GM18867 (cell line): ENCODE measurements around the gene CCBE1.
"Not testable (repeated sequence)": the region's sequence is repeated elsewhere in the genome, so short reads cannot be mapped to it uniquely, and the experiment has no call there.

Experiments
- ATAC-seq: cut with Tn5 transposase; IDR thresholded peaks from one replicate; pipeline ENCODE4 v1.9.1; 2021; ENCODE audit warnings: mild to moderate bottlenecking, moderate library complexity; ENCODE audit not compliant: unreplicated experiment

CCBE1 gene

GRCh38 chr18:59658941-59659340 lies 38.3 kb downstream of the CCBE1 start:
- ATAC-seq, result no peak

- peak; percentile 70 for ATAC-seq
These were observed 40.2 kb downstream of the CCBE1 start for GRCh38 chr18:59657012-59657411.

GRCh38 chr18:59656373-59656887 lies 40.8 kb downstream of the CCBE1 start:
- no peak for ATAC-seq

GRCh38 chr18:59655676-59656075 lies 41.5 kb downstream of the CCBE1 start:
- no peak for ATAC-seq

GRCh38 chr18:59651071-59651470 lies 46.2 kb downstream of the CCBE1 start:
- no peak for ATAC-seq

GRCh38 chr18:59650266-59650820 lies 46.9 kb downstream of the CCBE1 start:
- no peak for ATAC-seq

GRCh38 chr18:59649591-59649990 lies 47.6 kb downstream of the CCBE1 start:
- no peak for ATAC-seq

GRCh38 chr18:59648469-59648868 lies 48.8 kb downstream of the CCBE1 start:
- ATAC-seq, result not testable (repeated sequence)

- no peak for ATAC-seq
These were observed 50.3 kb downstream of the CCBE1 start for GRCh38 chr18:59646963-59647307.

GRCh38 chr18:59646228-59646962 lies 50.8 kb downstream of the CCBE1 start:
- no peak for ATAC-seq

GRCh38 chr18:59643740-59644139 lies 53.5 kb downstream of the CCBE1 start:
- no peak for ATAC-seq

- no peak for ATAC-seq
These were observed 56.5 kb downstream of the CCBE1 start for GRCh38 chr18:59640721-59641120.

GRCh38 chr18:59639821-59640220 lies 57.4 kb downstream of the CCBE1 start:
- no peak for ATAC-seq

GRCh38 chr18:59639136-59639535 lies 58.1 kb downstream of the CCBE1 start:
- ATAC-seq, result no peak

- ATAC-seq, result no peak
These were observed 63.2 kb downstream of the CCBE1 start for GRCh38 chr18:59633961-59634485.

- no peak for ATAC-seq
These were observed 63.9 kb downstream of the CCBE1 start for GRCh38 chr18:59633317-59633716.

- ATAC-seq, result no peak
These were observed 65.5 kb downstream of the CCBE1 start for GRCh38 chr18:59631583-59632181.

- no peak for ATAC-seq
These were observed 67.3 kb downstream of the CCBE1 start for GRCh38 chr18:59629894-59630293.

- no peak for ATAC-seq
These were observed 68.2 kb downstream of the CCBE1 start for GRCh38 chr18:59628995-59629394.

- no peak for ATAC-seq
These were observed 69.8 kb downstream of the CCBE1 start for GRCh38 chr18:59627414-59627813.

GRCh38 chr18:59624369-59624765 lies 72.9 kb downstream of the CCBE1 start:
- no peak for ATAC-seq
